HFFc6 (cell line): ENCODE measurements around the gene PITRM1. TPM values are rescaled to one million over a fixed set of nuclear protein-coding genes. Genes with fewer than 3 reads are reported as not detected.

ENCODE experiments used
- DNase-seq: peaks from one replicate; pipeline ENCODE4 v3.0.0-alpha.2; 2018
- H3K27ac Mint-ChIP-seq: 2 replicates; pipeline ENCODE4 v1.8.0; 2020; ENCODE audit warnings: mild to moderate bottlenecking, mixed read lengths
- H3K27me3 Mint-ChIP-seq: 2 replicates; pipeline ENCODE4 v1.8.0; 2021; ENCODE audit warnings: mild to moderate bottlenecking, moderate library complexity, mixed read lengths; ENCODE audit not compliant: insufficient read depth
- H3K36me3 Mint-ChIP-seq: 2 replicates; pipeline ENCODE4 v1.8.0; 2021; ENCODE audit warnings: low read depth, mixed read lengths
- H3K4me1 Mint-ChIP-seq: 2 replicates; pipeline ENCODE4 v1.8.0; 2020; ENCODE audit warnings: low read depth, mixed read lengths
- H3K4me3 Mint-ChIP-seq: 2 replicates; pipeline ENCODE4 v1.8.0; 2020; ENCODE audit warnings: mild to moderate bottlenecking, moderate library complexity, mixed read lengths
- H3K9me3 Mint-ChIP-seq: 2 replicates; pipeline ENCODE4 v1.8.0; 2020; ENCODE audit warnings: mild to moderate bottlenecking, mixed read lengths
- total RNA-seq, 6 experiments: library from RNA; stranded (reverse); fragmentation: NEBNext Ultra II Directional; extraction: Animal tissue kit (Norgen Biotek cat#: 25700); gene quantifications; 2 replicates in 1 of 6; 3 replicates in 5 of 6; pipeline ENCODE4 v1.2.3, GENCODE V29; 2021
- TF ChIP-seq, protein P1 (sequence below): fragments of 200-600 bp; sonication (generic); IDR thresholded peaks from 2 replicates; pipeline ENCODE4 v1.5.0; 2021; ENCODE audit warnings: antibody characterized with exemption, mild to moderate bottlenecking

The PITRM1 gene
- total RNA-seq, 6 experiments from 2014 or later = 106 to 124 (median 112) TPM

DNA sequence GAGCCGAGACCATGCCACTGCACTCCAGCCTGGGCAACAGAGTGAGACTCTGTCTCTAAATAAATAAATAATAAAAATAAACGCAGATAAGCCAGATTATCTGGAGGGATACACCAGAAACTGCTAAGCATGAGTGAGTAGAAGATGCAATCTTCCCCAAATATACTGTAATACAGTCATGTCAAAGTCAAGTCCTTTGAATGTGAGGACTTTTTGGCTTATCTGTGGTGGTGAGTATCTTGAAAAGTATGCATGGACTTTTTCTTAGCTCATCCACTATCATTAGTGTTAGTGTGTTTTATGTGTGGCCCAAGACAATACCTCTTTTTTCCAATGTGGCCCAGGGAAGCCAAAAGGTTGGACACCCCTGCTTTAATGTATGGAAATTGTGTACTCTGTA is 44.7 kb upstream of the PITRM1 start:
- Mint-ChIP-seq H3K9me3 (no peaks in the 10 kb centered on the region), H3K27ac (no peak overlapping the region), H3K27me3 (no peaks in the 10 kb centered on the region; the same call in none of the 2 replicates), H3K4me3 (no peak overlapping the region), H3K36me3 (peaks cover 9% of the 10 kb centered on the region; the same call in 1 of the 2 replicates), H3K4me1 (peaks cover 33% of the 10 kb centered on the region)
- TF ChIP-seq, protein P1, sequence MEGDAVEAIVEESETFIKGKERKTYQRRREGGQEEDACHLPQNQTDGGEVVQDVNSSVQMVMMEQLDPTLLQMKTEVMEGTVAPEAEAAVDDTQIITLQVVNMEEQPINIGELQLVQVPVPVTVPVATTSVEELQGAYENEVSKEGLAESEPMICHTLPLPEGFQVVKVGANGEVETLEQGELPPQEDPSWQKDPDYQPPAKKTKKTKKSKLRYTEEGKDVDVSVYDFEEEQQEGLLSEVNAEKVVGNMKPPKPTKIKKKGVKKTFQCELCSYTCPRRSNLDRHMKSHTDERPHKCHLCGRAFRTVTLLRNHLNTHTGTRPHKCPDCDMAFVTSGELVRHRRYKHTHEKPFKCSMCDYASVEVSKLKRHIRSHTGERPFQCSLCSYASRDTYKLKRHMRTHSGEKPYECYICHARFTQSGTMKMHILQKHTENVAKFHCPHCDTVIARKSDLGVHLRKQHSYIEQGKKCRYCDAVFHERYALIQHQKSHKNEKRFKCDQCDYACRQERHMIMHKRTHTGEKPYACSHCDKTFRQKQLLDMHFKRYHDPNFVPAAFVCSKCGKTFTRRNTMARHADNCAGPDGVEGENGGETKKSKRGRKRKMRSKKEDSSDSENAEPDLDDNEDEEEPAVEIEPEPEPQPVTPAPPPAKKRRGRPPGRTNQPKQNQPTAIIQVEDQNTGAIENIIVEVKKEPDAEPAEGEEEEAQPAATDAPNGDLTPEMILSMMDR = no peak
- peak; percentile 76 for DNase-seq

DNA sequence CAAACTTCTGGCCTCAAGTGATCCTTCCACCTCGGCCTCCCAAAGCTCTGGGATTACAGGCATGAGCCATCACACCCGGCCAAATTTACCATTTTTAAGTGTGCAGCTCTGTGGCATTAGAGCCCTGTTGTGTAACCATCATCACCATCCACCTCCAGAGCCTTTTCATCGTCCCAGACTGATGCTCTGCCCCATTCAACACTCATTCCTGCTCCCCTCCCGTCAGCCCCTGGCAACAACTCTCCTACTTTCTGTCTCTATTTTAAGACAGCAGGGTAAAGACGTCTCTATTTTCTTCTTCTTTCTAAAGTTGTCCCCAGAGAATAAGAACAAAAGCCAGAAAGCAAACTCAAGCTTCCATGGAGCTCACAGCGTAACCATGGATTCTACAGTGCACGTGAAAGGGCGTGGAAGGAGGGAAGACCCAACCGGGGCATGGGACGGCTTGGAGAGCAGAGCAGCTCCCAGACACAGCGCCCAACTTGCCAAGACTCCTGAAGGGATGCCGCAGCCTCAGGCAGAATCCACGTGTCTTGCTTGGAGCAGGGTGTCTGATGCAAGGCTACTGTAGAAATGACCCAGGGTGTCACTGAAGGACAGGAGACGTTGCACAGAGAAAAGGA is 42.7 kb upstream of the PITRM1 start:
- TF ChIP-seq, protein P1 = no peak
- H3K9me3 Mint-ChIP-seq = no peaks in the 10 kb centered on the region
- no peak overlapping the region for H3K4me3 Mint-ChIP-seq
- H3K27me3 Mint-ChIP-seq = peaks cover 2% of the 10 kb centered on the region
- H3K4me1 Mint-ChIP-seq = peaks cover 23% of the 10 kb centered on the region
- DNase-seq = no peak
- no peak overlapping the region for H3K27ac Mint-ChIP-seq
- peaks cover 9% of the 10 kb centered on the region; the same call in 1 of the 2 replicates for H3K36me3 Mint-ChIP-seq

DNA sequence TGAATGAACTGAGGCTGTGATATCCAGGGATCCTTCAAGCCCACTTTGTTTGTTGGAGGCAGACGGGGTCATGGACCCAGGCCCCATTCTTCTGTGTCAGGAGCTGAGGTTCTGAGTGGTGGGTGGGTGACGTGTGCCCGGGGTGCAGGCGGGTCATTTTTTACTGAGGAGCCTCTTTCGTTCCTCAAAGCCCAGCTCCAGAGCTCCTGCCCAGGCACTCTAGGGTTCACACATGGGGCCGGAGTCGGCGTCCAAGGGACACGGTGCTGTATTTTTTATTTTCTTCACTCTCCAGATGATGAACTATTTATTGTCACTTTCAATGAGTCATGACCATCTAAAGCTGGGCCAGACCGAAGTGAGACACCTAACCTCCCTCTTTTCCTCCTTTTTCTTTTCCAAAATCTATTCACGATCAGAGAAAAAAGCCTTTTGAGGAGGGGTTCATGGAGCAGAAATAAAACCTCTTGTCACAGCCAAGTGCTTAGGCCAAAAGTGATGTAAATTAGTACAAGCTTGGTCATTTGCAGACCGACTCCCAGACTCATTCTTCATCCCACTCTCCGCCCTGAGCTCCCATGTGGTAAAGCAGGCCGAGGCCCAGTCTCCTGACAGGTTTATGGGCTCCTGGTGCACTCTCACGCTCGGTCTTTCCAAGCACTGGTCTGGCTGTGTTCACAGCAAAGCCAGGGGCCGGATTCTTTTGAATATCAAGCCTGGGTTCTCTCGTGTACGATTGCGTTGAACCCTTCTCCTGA is 41.4 kb upstream of the PITRM1 start:
- no peak overlapping the region for H3K4me3 Mint-ChIP-seq
- no peak overlapping the region for H3K27ac Mint-ChIP-seq
- H3K36me3 Mint-ChIP-seq = peaks cover 3% of the 10 kb centered on the region; the same call in 1 of the 2 replicates
- H3K9me3 Mint-ChIP-seq = no peaks in the 10 kb centered on the region
- TF ChIP-seq, protein P1 = no peak
- H3K27me3 Mint-ChIP-seq = peaks cover 13% of the 10 kb centered on the region
- no peak for DNase-seq
- peaks cover 18% of the 10 kb centered on the region for H3K4me1 Mint-ChIP-seq

DNA sequence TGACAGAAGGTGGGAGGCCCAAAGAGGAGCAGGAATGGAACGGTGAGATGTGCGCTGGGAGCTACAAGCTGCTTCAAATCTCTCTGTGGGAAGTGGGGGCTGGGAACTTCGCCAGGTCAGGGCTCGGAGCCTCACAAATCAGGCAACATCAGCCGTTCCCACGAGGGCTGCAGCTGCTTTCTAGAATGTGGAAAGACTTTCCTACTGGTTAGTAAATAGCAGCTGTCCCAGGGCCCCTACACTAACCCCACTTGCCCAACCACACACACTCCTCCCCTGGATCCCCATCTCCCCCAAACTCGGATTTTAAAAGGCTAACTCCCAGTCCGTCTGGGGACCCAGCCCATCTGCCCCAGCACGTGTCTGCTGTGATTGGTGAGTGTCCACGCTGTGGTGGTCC is 40.6 kb upstream of the PITRM1 start:
- Mint-ChIP-seq H3K27me3 (peaks cover 13% of the 10 kb centered on the region), H3K4me3 (no peak overlapping the region), H3K9me3 (no peaks in the 10 kb centered on the region), H3K36me3 (no peaks in the 10 kb centered on the region), H3K4me1 (peaks cover 16% of the 10 kb centered on the region), H3K27ac (no peak overlapping the region)
- TF ChIP-seq, protein P1 = no peak
- DNase-seq = no peak

DNA sequence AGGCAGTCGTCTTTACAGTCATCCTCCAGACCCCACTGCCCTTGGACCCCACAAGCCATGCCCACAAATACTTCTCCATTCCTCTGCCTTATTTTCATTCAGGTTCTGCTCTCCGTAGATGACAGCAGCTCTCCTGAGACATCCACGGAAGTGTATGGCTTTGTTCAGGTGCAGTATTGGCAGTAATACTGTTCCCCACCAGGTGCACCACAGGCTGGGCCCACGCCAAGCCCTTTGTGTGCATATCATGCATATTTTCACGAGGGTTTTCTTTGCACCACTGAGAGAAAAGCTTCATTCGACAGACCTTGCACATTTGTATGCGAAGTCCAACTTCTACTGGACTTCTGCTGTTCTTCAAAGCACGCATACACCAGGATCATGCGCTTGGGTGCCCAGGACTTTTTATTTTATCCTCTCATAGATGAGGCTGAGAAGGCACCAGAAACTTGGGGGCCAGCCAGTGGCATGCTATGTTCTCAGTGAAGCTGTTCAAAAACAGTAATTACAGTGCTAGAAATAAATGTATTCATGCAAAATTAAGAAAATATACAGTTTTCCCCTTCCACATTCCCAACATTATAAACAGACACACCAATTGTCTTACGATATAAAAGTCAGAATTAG is 37.8 kb upstream of the PITRM1 start:
- no peaks in the 10 kb centered on the region for H3K4me1 Mint-ChIP-seq
- TF ChIP-seq, protein P1 = no peak
- H3K27ac Mint-ChIP-seq = no peak overlapping the region
- DNase-seq = no peak
- H3K4me3 Mint-ChIP-seq = no peak overlapping the region
- H3K9me3 Mint-ChIP-seq = no peaks in the 10 kb centered on the region
- H3K27me3 Mint-ChIP-seq = peaks cover 20% of the 10 kb centered on the region
- no peaks in the 10 kb centered on the region for H3K36me3 Mint-ChIP-seq
